Endothelial cell of umbilical vein (primary cell): Measurements from ENCODE around the gene C10orf53. TPM values are rescaled to one million over a fixed set of nuclear protein-coding genes. Genes with fewer than 3 reads are reported as not detected.

Source experiments
- BruUV-seq: library from RNA; stranded (reverse); fragments of 400-500 nt; replicated peaks from 2 replicates; lab custom pipeline; 2021; lab: Mats Ljungman, UMichigan
- CTCF ChIA-PET: fragments of 300-600, 350-600 bp; sonication (Branson Sonifier 250); formaldehyde crosslinking; loops from one replicate; lab custom pipeline; 2021; ENCODE audit warnings: antibody characterized with exemption, inconsistent platforms; lab: Charles Lee
- POLR2A ChIA-PET: fragments of 300-600, 350-600 bp; sonication (Branson Sonifier 250); formaldehyde crosslinking; loops from one replicate; lab custom pipeline; 2021; ENCODE audit warnings: antibody characterized with exemption, inconsistent platforms; lab: Charles Lee
- DNase-seq: peaks from one replicate; pipeline ENCODE4 v3.0.0-alpha.2; 2011; ENCODE audit warnings: low read depth, low spot score
- FAIRE-seq: peaks from 2 replicates; lab custom pipeline; 2011; peaks lifted over from hg19 to GRCh38; lab: Jason Lieb, UNC
- H2AFZ ChIP-seq: 2 replicates; pipeline ENCODE4 v1.6.0; 2012; ENCODE audit warnings: low read depth, low read length, control low read depth, inconsistent platforms
- H3K27ac ChIP-seq: 2 replicates; pipeline ENCODE4 v1.5.1; 2011; ENCODE audit warnings: low read depth, mild to moderate bottlenecking, control low read depth, low read length, moderate library complexity; ENCODE audit not compliant: insufficient read depth
- H3K27me3 ChIP-seq, 2 experiments: 2 replicates each; pipeline versions ENCODE4 v1.6.0 to v1.6.1; 2011; ENCODE audit warnings: low read length in 2 of 2, mixed read lengths in 1 of 2; ENCODE audit not compliant: control insufficient read depth in 2 of 2, insufficient read depth in 2 of 2
- H3K36me3 ChIP-seq, 2 experiments: 2 replicates in 1 of 2; 3 replicates in 1 of 2; pipeline ENCODE4 v1.5.1; 2011; ENCODE audit warnings: low read length in 2 of 2, mild to moderate bottlenecking in 1 of 2, moderate library complexity in 1 of 2; ENCODE audit not compliant: control insufficient read depth in 2 of 2, insufficient read depth in 2 of 2; ENCODE audit errors: extremely low read depth in 1 of 2
- H3K4me1 ChIP-seq: 3 replicates; pipeline ENCODE4 v1.5.1; 2011; ENCODE audit warnings: mild to moderate bottlenecking, low read length; ENCODE audit not compliant: control insufficient read depth, insufficient read depth; ENCODE audit errors: extremely low read depth
- H3K4me2 ChIP-seq: 2 replicates; pipeline ENCODE4 v1.6.1; 2011; ENCODE audit warnings: low read length, control low read depth, mixed read lengths; ENCODE audit not compliant: insufficient read depth
- H3K4me3 ChIP-seq, 3 experiments: fragments of 200-600 bp in 1 of 3; sonication (generic), shearing (Covaris generic) in 1 of 3; replicated peaks in 1 of 3; 2 replicates each; pipeline ENCODE4 v1.5.1; 2011 to 2016; ENCODE audit warnings: control low read depth in 3 of 3, low read length in 3 of 3, mild to moderate bottlenecking in 2 of 3, inconsistent platforms in 1 of 3, low read depth in 1 of 3, moderate library complexity in 1 of 3; ENCODE audit not compliant: insufficient read depth in 1 of 3
- H3K79me2 ChIP-seq: 2 replicates; pipeline ENCODE4 v1.6.0; 2012; ENCODE audit warnings: low read length, inconsistent platforms; ENCODE audit not compliant: control insufficient read depth, insufficient read depth
- H3K9ac ChIP-seq: replicated peaks from 2 replicates; pipeline ENCODE3; 2011; ENCODE audit warnings: low read length, control low read depth; ENCODE audit not compliant: insufficient read depth; ENCODE audit errors: extremely low read depth
- H3K9me1 ChIP-seq: replicated peaks from 3 replicates; pipeline ENCODE4 v1.6.0; 2011; ENCODE audit warnings: mild to moderate bottlenecking, low read length; ENCODE audit not compliant: control insufficient read depth, insufficient read depth; ENCODE audit errors: extremely low read depth
- H3K9me3 ChIP-seq: replicated peaks from 2 replicates; pipeline ENCODE4 v1.5.1; 2012; ENCODE audit warnings: low read length, inconsistent platforms; ENCODE audit not compliant: control insufficient read depth, insufficient read depth
- H4K20me1 ChIP-seq: replicated peaks from 2 replicates; pipeline ENCODE3; 2011; ENCODE audit warnings: mild to moderate bottlenecking, low read length; ENCODE audit not compliant: control insufficient read depth, insufficient read depth; ENCODE audit errors: extremely low read depth
- CTCF ChIP-seq, 2 donors: IDR thresholded peaks; 1 replicate in 1 of 2; 2 replicates in 1 of 2; pipeline ENCODE4 v1.5.1; 2011; ENCODE audit warnings: low read length in 2 of 2, mild to moderate bottlenecking in 2 of 2, moderate library complexity in 2 of 2, control low read depth in 1 of 2, inconsistent platforms in 1 of 2, low read depth in 1 of 2; ENCODE audit not compliant: insufficient read depth in 1 of 2; ENCODE audit errors: extremely low read depth in 1 of 2
- EZH2 ChIP-seq: IDR thresholded peaks from 2 replicates; pipeline ENCODE4 v1.6.1; 2012; ENCODE audit warnings: borderline replicate concordance, low read depth, mild to moderate bottlenecking, moderate library complexity, low read length, inconsistent platforms; ENCODE audit not compliant: severe bottlenecking
- FOS ChIP-seq: IDR thresholded peaks from 2 replicates; pipeline ENCODE4 v1.6.1; 2011; ENCODE audit warnings: mild to moderate bottlenecking, low read length, moderate library complexity, borderline replicate concordance; ENCODE audit not compliant: insufficient read depth
- GATA2 ChIP-seq: IDR thresholded peaks from 2 replicates; pipeline ENCODE4 v1.7.0; 2011; ENCODE audit warnings: low read depth, mild to moderate bottlenecking, moderate library complexity, mixed read lengths, low read length; ENCODE audit not compliant: insufficient read length, insufficient read depth
- JUN ChIP-seq: IDR thresholded peaks from 2 replicates; pipeline ENCODE4 v1.6.1; 2011; ENCODE audit warnings: borderline replicate concordance, low read depth; ENCODE audit not compliant: insufficient read length, insufficient read depth
- MAX ChIP-seq: IDR thresholded peaks from 2 replicates; pipeline ENCODE4 v1.6.1; 2011; ENCODE audit not compliant: insufficient read depth, insufficient read length
- MYC ChIP-seq: IDR thresholded peaks from one replicate; pipeline ENCODE4 v1.6.1; 2011; ENCODE audit warnings: mild to moderate bottlenecking, low read depth, low read length
- POLR2A ChIP-seq: IDR thresholded peaks from 2 replicates; pipeline ENCODE4 v1.6.1; 2012; ENCODE audit warnings: low read depth, mild to moderate bottlenecking, control low read depth, low read length
- POLR2AphosphoS5 ChIP-seq: IDR thresholded peaks from 2 replicates; pipeline ENCODE4 v1.6.1; 2012; ENCODE audit warnings: low read depth, mild to moderate bottlenecking, control low read depth, low read length, moderate library complexity; ENCODE audit not compliant: insufficient read depth
- dilution Hi-C: fragments of 300-500 bp; cut with MboI; formaldehyde crosslinking; loops from one replicate; pipeline ENCODE4 v1.15.0; 2019; ENCODE audit warnings: low sequenced_read_pairs; ENCODE audit not compliant: extremely low pct_ligation_motif_present
- intact Hi-C: fragments of 100-400 bp; cut with micrococcal nuclease; formaldehyde crosslinking; loops from one replicate; pipeline ENCODE4 v1.10.0; 2022
- polyA plus RNA-seq, 4 experiments: library from polyadenylated mRNA; depleted of rRNA in 3 of 4; stranded (reverse) in 3 of 4; unstranded in 1 of 4; fragments of >200 nt; gene quantifications; 2 replicates each; pipeline versions ENCODE4 v1.2.1 to v1.2.3, GENCODE V29; 2011 to 2012; ENCODE audit warnings: missing spikeins in 1 of 4
- total RNA-seq: library from RNA; stranded (reverse); gene quantifications from 2 replicates; pipeline ENCODE4 v1.2.3, GENCODE V29; 2021

The C10orf53 gene
- total and polyA plus RNA-seq, 2 donors (not counting 3 experiments of a cell fraction or from before 2014, with no cell fraction given) = not detected

GRCh38 chr10:49656845-49657493 is 22.5 kb upstream of the C10orf53 start:
- H4K20me1 ChIP-seq = no peaks in the 10 kb centered on the region
- no peaks in the 10 kb centered on the region for H3K27me3 ChIP-seq
- H3K79me2 ChIP-seq = no peaks in the 10 kb centered on the region
- H3K9me3 ChIP-seq = no peaks in the 10 kb centered on the region
- H3K4me2 ChIP-seq = no peak overlapping the region
- dilution Hi-C loops = no loop called here
- H3K4me3 ChIP-seq = no peak overlapping the region
- no peak overlapping the region for H2AFZ ChIP-seq
- no peaks in the 10 kb centered on the region for H3K9me1 ChIP-seq
- no peaks in the 10 kb centered on the region for H3K36me3 ChIP-seq
- H3K4me1 ChIP-seq = no peaks in the 10 kb centered on the region
- H3K27ac ChIP-seq = no peak overlapping the region
- FAIRE-seq (no peak), DNase-seq (no peak)
- TF ChIP-seq FOS (no peak), CTCF (IDR thresholded peaks at IDR 0.05; ENCODE audit: extremely low read depth in 1 of 2, insufficient read depth in 1 of 2, low read depth in 1 of 2, low read length in 2 of 2) (no peak), GATA2 (no peak), MAX (no peak)
- BruUV-seq = no TSS peak
- POLR2A ChIA-PET = no interaction called here
- intact Hi-C loops = no loop called here
- H3K9ac ChIP-seq = no peak overlapping the region
- CTCF ChIA-PET = no interaction called here

GRCh38 chr10:49657606-49658005 is 21.8 kb upstream of the C10orf53 start:
- H3K4me1 ChIP-seq = no peaks in the 10 kb centered on the region
- H3K4me2 ChIP-seq = no peak overlapping the region
- H3K27ac ChIP-seq = no peak overlapping the region
- intact Hi-C loops = no loop called here
- H3K9me1 ChIP-seq = no peaks in the 10 kb centered on the region
- H2AFZ ChIP-seq = no peak overlapping the region
- no peaks in the 10 kb centered on the region for H3K36me3 ChIP-seq
- H3K27me3 ChIP-seq = no peaks in the 10 kb centered on the region
- no peak for TF ChIP-seq POLR2AphosphoS5
- TF ChIP-seq GATA2 = no peak
- TF ChIP-seq MYC = no peak
- TF ChIP-seq CTCF (IDR thresholded peaks at IDR 0.05; ENCODE audit: extremely low read depth in 1 of 2, insufficient read depth in 1 of 2, low read depth in 1 of 2, low read length in 2 of 2) = no peak
- TF ChIP-seq FOS = no peak
- TF ChIP-seq POLR2A = no peak
- no peak for TF ChIP-seq EZH2
- TF ChIP-seq JUN = no peak
- no peak for TF ChIP-seq MAX
- no peak overlapping the region for H3K9ac ChIP-seq
- no peaks in the 10 kb centered on the region for H3K9me3 ChIP-seq
- DNase-seq = no peak
- BruUV-seq = no TSS peak
- no peaks in the 10 kb centered on the region for H3K79me2 ChIP-seq
- dilution Hi-C loops = no loop called here
- H3K4me3 ChIP-seq = no peak overlapping the region
- ChIA-PET CTCF (no interaction called here), POLR2A (no interaction called here)
- no peaks in the 10 kb centered on the region for H4K20me1 ChIP-seq
- no peak for FAIRE-seq
